Prostate gland (tissue), 2 donors: Measurements from ENCODE around the gene ONECUT2. TPM values are rescaled to one million over a fixed set of nuclear protein-coding genes. Genes with fewer than 3 reads are reported as not detected.

Experiments used
- DNase-seq: peaks from one replicate; pipeline ENCODE4 v3.0.0-alpha.2; 2019; ENCODE audit warnings: low spot score
- H3K27ac ChIP-seq, 2 donors: fragments of 200-600 bp; sonication (generic); 2 replicates each; pipeline ENCODE4 v1.5.1; 2017 to 2019
- H3K27me3 ChIP-seq: fragments of 200-600 bp; sonication (generic); replicated peaks from 2 replicates; pipeline ENCODE4 v1.5.1; 2019; ENCODE audit not compliant: insufficient read depth
- H3K36me3 ChIP-seq, 2 donors: fragments of 200-600 bp; sonication (generic); 1 replicate in 1 of 2; 2 replicates in 1 of 2; pipeline versions ENCODE4 v1.5.1 to v1.8.1; 2017 to 2019
- H3K4me1 ChIP-seq: fragments of 200-600 bp; sonication (generic); replicated peaks from 2 replicates; pipeline ENCODE4 v1.5.1; 2019
- H3K4me3 ChIP-seq, 2 donors: fragments of 200-600 bp; sonication (generic); 2 replicates each; pipeline ENCODE4 v1.5.1; 2017 to 2019
- H3K9me3 ChIP-seq: fragments of 200-600 bp; sonication (generic); 2 replicates; pipeline ENCODE4 v1.5.1; 2017
- POLR2A ChIP-seq: fragments of 450-650 bp; IDR thresholded peaks from one replicate; pipeline ENCODE4 v1.6.1; 2016; ENCODE audit warnings: antibody characterized with exemption, mild to moderate bottlenecking
- POLR2AphosphoS5 ChIP-seq: sonication (generic); formaldehyde crosslinking; IDR thresholded peaks from one replicate; pipeline ENCODE4 v1.6.1; 2017; ENCODE audit warnings: antibody characterized with exemption
- WGBS: methylation state at CpG from one replicate; pipeline ENCODE4 v1.1.5; 2018; 5-methylcytosine and 5-hydroxymethylcytosine counted together
- intact Hi-C: fragments of 100-400 bp; cut with DNase I; formaldehyde crosslinking; loops from one replicate; pipeline ENCODE4 v1.14.2; 2022
- total RNA-seq, 2 donors: library from RNA; depleted of rRNA; stranded (reverse); fragments of >200 nt; gene quantifications; one replicate each; pipeline ENCODE4 v1.1.0, GENCODE V29; 2016
- TF ChIP-seq, protein P1 (sequence below), 4 experiments: fragments of 200-600 bp in 2 of 4; fragments of 450-650 bp in 2 of 4; sonication (generic) in 2 of 4; IDR thresholded peaks; 1 replicate in 3 of 4; 2 replicates in 1 of 4; pipeline ENCODE4 v1.5.1; 2016 to 2019; ENCODE audit warnings: antibody characterized with exemption in 4 of 4, mild to moderate bottlenecking in 2 of 4, moderate library complexity in 2 of 4

Gene ONECUT2
- total RNA-seq, 2 donors from 2014 or later, result 0.09 to 0.45 TPM

- DNase-seq, result no peak
- H3K27ac ChIP-seq, result no peak overlapping the region
- intact Hi-C loops, result no loop called here
- H3K36me3 ChIP-seq, result no peaks in the 10 kb centered on the region
- TF ChIP-seq POLR2A (no peak), POLR2AphosphoS5 (no peak)
- TF ChIP-seq, protein P1, sequence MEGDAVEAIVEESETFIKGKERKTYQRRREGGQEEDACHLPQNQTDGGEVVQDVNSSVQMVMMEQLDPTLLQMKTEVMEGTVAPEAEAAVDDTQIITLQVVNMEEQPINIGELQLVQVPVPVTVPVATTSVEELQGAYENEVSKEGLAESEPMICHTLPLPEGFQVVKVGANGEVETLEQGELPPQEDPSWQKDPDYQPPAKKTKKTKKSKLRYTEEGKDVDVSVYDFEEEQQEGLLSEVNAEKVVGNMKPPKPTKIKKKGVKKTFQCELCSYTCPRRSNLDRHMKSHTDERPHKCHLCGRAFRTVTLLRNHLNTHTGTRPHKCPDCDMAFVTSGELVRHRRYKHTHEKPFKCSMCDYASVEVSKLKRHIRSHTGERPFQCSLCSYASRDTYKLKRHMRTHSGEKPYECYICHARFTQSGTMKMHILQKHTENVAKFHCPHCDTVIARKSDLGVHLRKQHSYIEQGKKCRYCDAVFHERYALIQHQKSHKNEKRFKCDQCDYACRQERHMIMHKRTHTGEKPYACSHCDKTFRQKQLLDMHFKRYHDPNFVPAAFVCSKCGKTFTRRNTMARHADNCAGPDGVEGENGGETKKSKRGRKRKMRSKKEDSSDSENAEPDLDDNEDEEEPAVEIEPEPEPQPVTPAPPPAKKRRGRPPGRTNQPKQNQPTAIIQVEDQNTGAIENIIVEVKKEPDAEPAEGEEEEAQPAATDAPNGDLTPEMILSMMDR (IDR thresholded peaks at IDR 0.05), result no peak
- 31% methylated on average over 16 of the region's 16 CpGs for WGBS
- H3K27me3 ChIP-seq, result no peaks in the 10 kb centered on the region
- H3K4me3 ChIP-seq, result no peak overlapping the region
- no peaks in the 10 kb centered on the region for H3K4me1 ChIP-seq
- no peaks in the 10 kb centered on the region for H3K9me3 ChIP-seq
These were observed 98.1 kb downstream of the ONECUT2 start for GRCh38 chr18:57533006-57533867.

DNA sequence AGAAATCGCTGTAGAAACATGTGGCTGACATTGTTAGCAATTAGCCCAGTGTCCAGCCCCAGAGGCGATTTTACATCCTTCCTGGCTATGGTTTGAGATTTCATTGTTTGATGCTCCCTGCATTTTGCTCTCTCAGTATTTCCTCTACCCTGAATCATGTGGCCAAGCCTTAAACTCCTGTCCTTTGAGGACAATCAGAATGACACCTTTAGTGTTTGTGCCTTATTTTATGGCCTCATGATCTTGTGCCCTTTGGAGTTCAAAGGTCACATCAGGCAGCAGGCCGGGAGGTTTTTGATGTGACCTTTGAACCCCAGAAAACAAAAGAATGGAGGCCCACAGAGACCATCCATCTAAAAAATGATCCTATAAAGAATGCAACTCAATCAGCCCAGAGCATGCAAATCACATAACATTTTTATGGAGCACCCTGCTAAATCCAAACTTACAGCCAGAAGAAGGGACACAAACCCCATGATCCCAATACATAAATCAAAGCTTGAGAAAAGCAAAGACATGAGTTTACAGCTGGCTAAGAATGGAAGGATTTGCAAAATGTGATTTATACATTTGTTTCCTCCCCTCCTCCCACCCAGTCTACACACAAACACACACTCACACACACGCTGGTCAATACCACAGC is 98.8 kb downstream of the ONECUT2 start:
- no peak overlapping the region for H3K4me3 ChIP-seq
- no peaks in the 10 kb centered on the region for H3K36me3 ChIP-seq
- no peaks in the 10 kb centered on the region for H3K4me1 ChIP-seq
- no peaks in the 10 kb centered on the region for H3K9me3 ChIP-seq
- H3K27me3 ChIP-seq, result no peaks in the 10 kb centered on the region
- intact Hi-C loops, result no loop called here
- WGBS, result 47% methylated on average over 4 of the region's 4 CpGs
- TF ChIP-seq, protein P1 (IDR thresholded peaks at IDR 0.05), result no peak
- TF ChIP-seq POLR2A, result no peak
- no peak for TF ChIP-seq POLR2AphosphoS5
- H3K27ac ChIP-seq, result no peak overlapping the region
- no peak for DNase-seq

DNA sequence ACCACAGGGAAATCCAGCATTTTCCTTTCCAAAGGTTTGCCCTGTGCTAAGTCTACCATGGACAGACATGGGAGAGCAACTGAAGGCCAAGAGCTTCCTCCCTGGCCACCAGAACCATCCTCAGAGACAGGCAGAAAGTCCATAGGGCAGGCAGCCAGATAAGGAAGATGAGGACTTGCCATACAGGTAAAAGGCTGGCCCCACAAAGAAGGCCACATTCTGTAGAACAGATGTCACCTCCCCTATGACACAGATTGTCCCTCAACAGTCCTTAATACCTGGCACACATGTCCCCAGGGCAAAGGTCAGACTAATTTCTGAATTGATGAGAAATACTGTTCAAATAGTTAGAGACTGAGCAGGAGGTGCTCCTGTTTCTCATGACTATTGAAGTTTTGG is 99.3 kb downstream of the ONECUT2 start:
- TF ChIP-seq POLR2A, result no peak
- TF ChIP-seq, protein P1 (IDR thresholded peaks at IDR 0.05), result no peak
- TF ChIP-seq POLR2AphosphoS5, result no peak
- H3K27me3 ChIP-seq, result no peaks in the 10 kb centered on the region
- no peaks in the 10 kb centered on the region for H3K9me3 ChIP-seq
- intact Hi-C loops, result no loop called here
- no peaks in the 10 kb centered on the region for H3K36me3 ChIP-seq
- no peak overlapping the region for H3K27ac ChIP-seq
- no peak for DNase-seq
- no peaks in the 10 kb centered on the region for H3K4me1 ChIP-seq
- no peak overlapping the region for H3K4me3 ChIP-seq

GRCh38 chr18:57538614-57539013 is 103.4 kb downstream of the ONECUT2 start:
- WGBS, result 81% methylated on average over 3 of the region's 3 CpGs
- H3K4me3 ChIP-seq, result no peak overlapping the region
- TF ChIP-seq POLR2A (no peak), POLR2AphosphoS5 (no peak)
- TF ChIP-seq, protein P1 (IDR thresholded peaks at IDR 0.05), result no peak

More at GRCh38 chr18:57538614-57539013, 103.4 kb downstream of the ONECUT2 start:
- Histone ChIP-seq H3K4me1 (no peaks in the 10 kb centered on the region), H3K36me3 (no peaks in the 10 kb centered on the region), H3K27me3 (no peaks in the 10 kb centered on the region), H3K27ac (no peak overlapping the region), H3K9me3 (no peaks in the 10 kb centered on the region)
- DNase-seq, result no peak
- intact Hi-C loops, result no loop called here
